ENCODE measurements around the gene GSX1.

DNA sequence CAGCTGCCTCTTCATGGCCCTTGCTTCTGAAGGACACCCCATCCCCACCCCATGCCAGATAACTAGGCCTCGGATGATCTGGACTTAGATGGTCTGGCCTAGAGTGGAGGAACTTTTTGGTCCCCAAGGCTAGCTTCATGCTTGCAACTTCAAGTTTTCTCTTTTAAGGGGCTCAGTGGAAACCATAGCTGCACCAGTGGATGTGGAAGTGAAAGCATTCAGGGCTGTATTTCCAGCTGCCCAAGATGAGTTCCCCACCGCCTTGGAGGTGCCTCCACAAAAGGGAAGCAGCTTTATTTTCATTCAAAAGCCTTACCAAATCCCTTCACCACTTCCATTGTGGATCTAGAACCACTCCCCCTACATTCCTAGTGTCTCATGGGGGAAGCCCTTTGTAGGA lies 17.6 kb upstream of the GSX1 start:
- TF ChIP-seq, protein P1, sequence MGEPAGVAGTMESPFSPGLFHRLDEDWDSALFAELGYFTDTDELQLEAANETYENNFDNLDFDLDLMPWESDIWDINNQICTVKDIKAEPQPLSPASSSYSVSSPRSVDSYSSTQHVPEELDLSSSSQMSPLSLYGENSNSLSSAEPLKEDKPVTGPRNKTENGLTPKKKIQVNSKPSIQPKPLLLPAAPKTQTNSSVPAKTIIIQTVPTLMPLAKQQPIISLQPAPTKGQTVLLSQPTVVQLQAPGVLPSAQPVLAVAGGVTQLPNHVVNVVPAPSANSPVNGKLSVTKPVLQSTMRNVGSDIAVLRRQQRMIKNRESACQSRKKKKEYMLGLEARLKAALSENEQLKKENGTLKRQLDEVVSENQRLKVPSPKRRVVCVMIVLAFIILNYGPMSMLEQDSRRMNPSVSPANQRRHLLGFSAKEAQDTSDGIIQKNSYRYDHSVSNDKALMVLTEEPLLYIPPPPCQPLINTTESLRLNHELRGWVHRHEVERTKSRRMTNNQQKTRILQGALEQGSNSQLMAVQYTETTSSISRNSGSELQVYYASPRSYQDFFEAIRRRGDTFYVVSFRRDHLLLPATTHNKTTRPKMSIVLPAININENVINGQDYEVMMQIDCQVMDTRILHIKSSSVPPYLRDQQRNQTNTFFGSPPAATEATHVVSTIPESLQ (CRISPR knock-in tag; IDR thresholded peaks at IDR 0.05), result no peak
- TF ChIP-seq RBM14 (IDR thresholded peaks at IDR 0.05; ENCODE audit: borderline replicate concordance, insufficient read depth, low read depth, low read length), result no peak
- TF ChIP-seq CBX5 (IDR thresholded peaks at IDR 0.05; ENCODE audit: borderline replicate concordance, low read depth), result no peak
- no peak for TF ChIP-seq NFYB (IDR thresholded peaks at IDR 0.05; ENCODE audit: extremely low read depth, insufficient read length)
- TF ChIP-seq, protein P2, sequence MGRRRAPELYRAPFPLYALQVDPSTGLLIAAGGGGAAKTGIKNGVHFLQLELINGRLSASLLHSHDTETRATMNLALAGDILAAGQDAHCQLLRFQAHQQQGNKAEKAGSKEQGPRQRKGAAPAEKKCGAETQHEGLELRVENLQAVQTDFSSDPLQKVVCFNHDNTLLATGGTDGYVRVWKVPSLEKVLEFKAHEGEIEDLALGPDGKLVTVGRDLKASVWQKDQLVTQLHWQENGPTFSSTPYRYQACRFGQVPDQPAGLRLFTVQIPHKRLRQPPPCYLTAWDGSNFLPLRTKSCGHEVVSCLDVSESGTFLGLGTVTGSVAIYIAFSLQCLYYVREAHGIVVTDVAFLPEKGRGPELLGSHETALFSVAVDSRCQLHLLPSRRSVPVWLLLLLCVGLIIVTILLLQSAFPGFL (CRISPR knock-in tag; IDR thresholded peaks at IDR 0.05), result no peak
- no peak for TF ChIP-seq NFE2L1 (tag; IDR thresholded peaks at IDR 0.05; ENCODE audit: borderline replicate concordance, low read depth)
- TF ChIP-seq POLR2AphosphoS5 (IDR thresholded peaks at IDR 0.05; ENCODE audit: control insufficient read depth, insufficient read depth, low read depth, low read length), result no peak
- TF ChIP-seq MYC (IDR thresholded peaks at IDR 0.05; ENCODE audit: low read depth, low read length), result no peak
- no peak for TF ChIP-seq MYC (CRISPR knock-in tag; IDR thresholded peaks at IDR 0.05; ENCODE audit: borderline replicate concordance, low read depth)
- no peak for TF ChIP-seq ZNF551 (CRISPR knock-in tag; IDR thresholded peaks at IDR 0.05)
- TF ChIP-seq, protein P3, sequence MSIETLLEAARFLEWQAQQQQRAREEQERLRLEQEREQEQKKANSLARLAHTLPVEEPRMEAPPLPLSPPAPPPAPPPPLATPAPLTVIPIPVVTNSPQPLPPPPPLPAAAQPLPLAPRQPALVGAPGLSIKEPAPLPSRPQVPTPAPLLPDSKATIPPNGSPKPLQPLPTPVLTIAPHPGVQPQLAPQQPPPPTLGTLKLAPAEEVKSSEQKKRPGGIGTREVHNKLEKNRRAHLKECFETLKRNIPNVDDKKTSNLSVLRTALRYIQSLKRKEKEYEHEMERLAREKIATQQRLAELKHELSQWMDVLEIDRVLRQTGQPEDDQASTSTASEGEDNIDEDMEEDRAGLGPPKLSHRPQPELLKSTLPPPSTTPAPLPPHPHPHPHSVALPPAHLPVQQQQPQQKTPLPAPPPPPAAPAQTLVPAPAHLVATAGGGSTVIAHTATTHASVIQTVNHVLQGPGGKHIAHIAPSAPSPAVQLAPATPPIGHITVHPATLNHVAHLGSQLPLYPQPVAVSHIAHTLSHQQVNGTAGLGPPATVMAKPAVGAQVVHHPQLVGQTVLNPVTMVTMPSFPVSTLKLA (conservative IDR thresholded peaks at IDR 0.05), result no peak

Measured in K562 (cell line).